Keratinocyte (primary cell): ENCODE measurements around the gene ADAM22.

ENCODE experiments used
- EZH2 ChIP-seq: IDR thresholded peaks from one replicate; pipeline ENCODE4 v1.6.1; 2012; ENCODE audit warnings: inconsistent platforms, mild to moderate bottlenecking, low read length, moderate library complexity
- TF ChIP-seq, protein P1 (sequence below), 3 experiments: IDR thresholded peaks in 1 of 3; conservative IDR thresholded peaks in 1 of 3; optimal IDR thresholded peaks in 1 of 3; 2 replicates in 2 of 3; 3 replicates in 1 of 3; pipeline versions ENCODE3 to v1.5.1; 2011; ENCODE audit warnings: low read length in 3 of 3, mild to moderate bottlenecking in 3 of 3, moderate library complexity in 2 of 3, control low read depth in 1 of 3, inconsistent platforms in 1 of 3; ENCODE audit not compliant: insufficient read depth in 2 of 3; ENCODE audit errors: extremely low read depth in 1 of 3

DNA sequence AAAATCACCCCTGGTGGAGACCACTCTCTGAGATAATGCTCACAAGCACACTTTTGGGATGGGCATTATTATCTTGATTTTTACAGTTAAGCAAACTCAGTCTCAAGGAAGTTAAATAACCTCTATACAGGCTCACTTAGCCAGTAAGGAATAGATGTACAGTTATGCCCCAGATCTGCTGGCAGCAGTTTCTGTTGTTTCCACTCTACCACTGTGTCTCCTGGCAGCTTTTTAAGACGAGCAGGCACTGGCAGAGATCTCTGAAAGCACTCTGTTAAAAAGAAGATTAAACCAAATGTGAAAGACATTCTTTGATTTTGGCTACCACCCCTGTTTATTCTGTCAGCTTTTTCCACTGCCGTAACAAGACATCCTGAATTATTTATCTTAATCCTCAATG lies 212.6 kb downstream of the ADAM22 start:
- TF ChIP-seq, protein P1, sequence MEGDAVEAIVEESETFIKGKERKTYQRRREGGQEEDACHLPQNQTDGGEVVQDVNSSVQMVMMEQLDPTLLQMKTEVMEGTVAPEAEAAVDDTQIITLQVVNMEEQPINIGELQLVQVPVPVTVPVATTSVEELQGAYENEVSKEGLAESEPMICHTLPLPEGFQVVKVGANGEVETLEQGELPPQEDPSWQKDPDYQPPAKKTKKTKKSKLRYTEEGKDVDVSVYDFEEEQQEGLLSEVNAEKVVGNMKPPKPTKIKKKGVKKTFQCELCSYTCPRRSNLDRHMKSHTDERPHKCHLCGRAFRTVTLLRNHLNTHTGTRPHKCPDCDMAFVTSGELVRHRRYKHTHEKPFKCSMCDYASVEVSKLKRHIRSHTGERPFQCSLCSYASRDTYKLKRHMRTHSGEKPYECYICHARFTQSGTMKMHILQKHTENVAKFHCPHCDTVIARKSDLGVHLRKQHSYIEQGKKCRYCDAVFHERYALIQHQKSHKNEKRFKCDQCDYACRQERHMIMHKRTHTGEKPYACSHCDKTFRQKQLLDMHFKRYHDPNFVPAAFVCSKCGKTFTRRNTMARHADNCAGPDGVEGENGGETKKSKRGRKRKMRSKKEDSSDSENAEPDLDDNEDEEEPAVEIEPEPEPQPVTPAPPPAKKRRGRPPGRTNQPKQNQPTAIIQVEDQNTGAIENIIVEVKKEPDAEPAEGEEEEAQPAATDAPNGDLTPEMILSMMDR (optimal IDR thresholded peaks at IDR 0.05 in 1 of 3, IDR thresholded peaks at IDR 0.05 in 1 of 3, conservative IDR thresholded peaks at IDR 0.05 in 1 of 3; ENCODE audit: extremely low read depth in 1 of 3, insufficient read depth in 2 of 3, low read length in 3 of 3), result no peak
- no peak for TF ChIP-seq EZH2
